HEK293T (cell line): ENCODE data around the gene CAST.

Experiments
- CTCF ChIA-PET: fragments of 350-600 bp; formaldehyde crosslinking; extraction: SDS; loops from one replicate; lab custom pipeline; 2021; ENCODE audit warnings: antibody characterized with exemption, inconsistent platforms; lab: Yijun Ruan, JAX
- POLR2A ChIA-PET: fragments of 350-600 bp; formaldehyde crosslinking; extraction: SDS; loops from one replicate; lab custom pipeline; 2020; ENCODE audit warnings: antibody characterized with exemption, inconsistent platforms; lab: Yijun Ruan, JAX
- DNase-seq: peaks from one replicate; pipeline ENCODE4 v3.0.0; 2012; ENCODE audit warnings: mixed read lengths; ENCODE audit errors: extremely low spot score
- ARNT ChIP-seq: fragments of 450-650 bp; IDR thresholded peaks from 2 replicates; pipeline ENCODE4 v1.6.1; 2017; ENCODE audit warnings: mild to moderate bottlenecking
- BHLHE40 ChIP-seq: fragments of 450-650 bp; IDR thresholded peaks from 2 replicates; pipeline ENCODE4 v1.6.1; 2016; ENCODE audit warnings: mild to moderate bottlenecking, moderate library complexity, borderline replicate concordance
- CTBP1 ChIP-seq: fragments of 450-650 bp; IDR thresholded peaks from 2 replicates; pipeline ENCODE4 v1.6.1; 2016; ENCODE audit warnings: borderline replicate concordance
- ELF4 ChIP-seq: fragments of 450-650 bp; IDR thresholded peaks from 2 replicates; pipeline ENCODE4 v1.6.1; 2017; ENCODE audit warnings: antibody characterized with exemption
- FOXA1 ChIP-seq: fragments of 450-650 bp; IDR thresholded peaks from 2 replicates; pipeline ENCODE4 v1.6.1; 2016; ENCODE audit warnings: mild to moderate bottlenecking
- FOXK2 ChIP-seq: fragments of 450-650 bp; IDR thresholded peaks from 2 replicates; pipeline ENCODE4 v1.6.1; 2016; ENCODE audit warnings: mild to moderate bottlenecking
- FOXM1 ChIP-seq: fragments of 450-650 bp; IDR thresholded peaks from 2 replicates; pipeline ENCODE4 v1.6.1; 2017; ENCODE audit warnings: mild to moderate bottlenecking, borderline replicate concordance
- HDGF ChIP-seq: fragments of 450-650 bp; IDR thresholded peaks from 2 replicates; pipeline ENCODE4 v1.6.1; 2017; ENCODE audit warnings: antibody characterized with exemption, borderline replicate concordance
- L3MBTL2 ChIP-seq: fragments of 450-650 bp; conservative IDR thresholded peaks from 2 replicates; pipeline ENCODE4 v1.6.1; 2016; ENCODE audit warnings: mild to moderate bottlenecking
- LEF1 ChIP-seq: fragments of 450-650 bp; IDR thresholded peaks from 2 replicates; pipeline ENCODE4 v1.6.1; 2017; ENCODE audit warnings: mild to moderate bottlenecking, borderline replicate concordance
- NFRKB ChIP-seq: fragments of 450-650 bp; IDR thresholded peaks from 2 replicates; pipeline ENCODE4 v1.6.1; 2016; ENCODE audit warnings: mild to moderate bottlenecking, moderate library complexity
- SP1 ChIP-seq: fragments of 450-650 bp; IDR thresholded peaks from 2 replicates; pipeline ENCODE4 v1.6.1; 2017
- SUZ12 ChIP-seq: fragments of 450-650 bp; IDR thresholded peaks from 2 replicates; pipeline ENCODE4 v1.6.1; 2016; ENCODE audit warnings: mild to moderate bottlenecking
- TARDBP ChIP-seq: fragments of 450-650 bp; IDR thresholded peaks from 2 replicates; pipeline ENCODE4 v1.6.1; 2016
- ZNF384 ChIP-seq: fragments of 450-650 bp; IDR thresholded peaks from 2 replicates; pipeline ENCODE4 v1.6.1; 2016
- TF ChIP-seq, protein P1 (sequence below): fragments of 450-650 bp; IDR thresholded peaks from 2 replicates; pipeline ENCODE4 v1.6.1; 2016

The CAST gene

DNA sequence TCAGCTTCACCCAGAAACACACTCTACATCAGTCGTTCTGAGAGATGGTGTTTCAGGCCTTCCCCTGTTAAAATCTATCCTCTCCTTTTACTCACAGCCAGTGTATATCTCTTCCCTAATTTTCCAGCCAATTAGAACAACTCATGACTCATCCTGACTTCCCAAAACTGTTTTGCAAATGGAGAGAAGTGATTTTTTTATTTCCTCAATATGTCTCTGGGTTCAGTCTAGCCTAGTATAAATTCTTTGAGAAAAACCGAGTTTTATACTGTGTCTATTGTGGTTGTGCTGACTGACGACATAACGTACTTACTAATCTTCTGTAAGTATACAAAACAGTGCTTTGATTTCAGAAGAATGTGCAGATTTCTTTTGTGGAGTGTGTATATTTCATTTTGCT lies 28.4 kb upstream of the CAST start:
- ChIA-PET POLR2A (no interaction called here), CTCF (no interaction called here)
- DNase-seq: no peak
- TF ChIP-seq, protein P1, sequence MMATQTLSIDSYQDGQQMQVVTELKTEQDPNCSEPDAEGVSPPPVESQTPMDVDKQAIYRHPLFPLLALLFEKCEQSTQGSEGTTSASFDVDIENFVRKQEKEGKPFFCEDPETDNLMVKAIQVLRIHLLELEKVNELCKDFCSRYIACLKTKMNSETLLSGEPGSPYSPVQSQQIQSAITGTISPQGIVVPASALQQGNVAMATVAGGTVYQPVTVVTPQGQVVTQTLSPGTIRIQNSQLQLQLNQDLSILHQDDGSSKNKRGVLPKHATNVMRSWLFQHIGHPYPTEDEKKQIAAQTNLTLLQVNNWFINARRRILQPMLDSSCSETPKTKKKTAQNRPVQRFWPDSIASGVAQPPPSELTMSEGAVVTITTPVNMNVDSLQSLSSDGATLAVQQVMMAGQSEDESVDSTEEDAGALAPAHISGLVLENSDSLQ: no peak
- TF ChIP-seq ELF4 (no peak), ARNT (no peak), TARDBP (no peak), BHLHE40 (no peak), FOXA1 (no peak), LEF1 (no peak), FOXK2 (no peak), NFRKB (no peak), FOXM1 (no peak)

- POLR2A ChIA-PET: no interaction called here
- DNase-seq: no peak
- CTCF ChIA-PET: interaction anchor here (0.6 kb wide), 1 partner anchor 18 kb away, joined by 3 read pairs; no protein-coding TSS in a partner anchor
- no peak for TF ChIP-seq SP1
Observed at GRCh38 chr5:96634881-96635280, 27.3 kb upstream of the CAST start.

GRCh38 chr5:96636046-96636445 lies 26.1 kb upstream of the CAST start:
- TF ChIP-seq HDGF (no peak), ZNF384 (no peak), BHLHE40 (no peak), L3MBTL2 (no peak), FOXM1 (no peak), TARDBP (no peak), NFRKB (no peak), SUZ12 (no peak), CTBP1 (no peak), SP1 (no peak)
- TF ChIP-seq, protein P1: no peak
- POLR2A ChIA-PET: no interaction called here
- no peak for DNase-seq
- CTCF ChIA-PET: interaction anchor here (0.6 kb wide), 1 partner anchor 424 kb away, joined by 3 read pairs; no protein-coding TSS in a partner anchor

DNA sequence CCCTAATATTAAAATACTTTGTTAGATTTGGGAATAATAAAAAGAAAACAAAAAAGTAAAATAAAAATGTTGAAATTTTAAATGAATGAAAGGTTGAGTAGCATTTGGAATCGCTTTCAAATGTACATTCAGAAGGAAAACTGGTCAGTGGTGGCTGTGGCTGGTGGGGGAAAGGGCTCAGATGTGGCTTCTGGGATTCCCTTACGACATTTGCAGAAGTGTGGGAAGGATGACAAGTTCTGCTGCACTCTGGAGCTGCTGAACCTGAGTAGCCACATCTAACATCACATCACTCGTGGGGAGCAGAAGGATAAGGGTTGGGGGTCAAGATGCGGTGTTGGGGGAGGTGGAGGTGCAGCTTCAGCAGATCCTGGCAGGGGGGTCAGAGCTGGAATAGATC lies 25.6 kb upstream of the CAST start:
- TF ChIP-seq ZNF384: no peak
- TF ChIP-seq CTBP1: no peak
- TF ChIP-seq, protein P1: no peak
- TF ChIP-seq BHLHE40: no peak
- TF ChIP-seq HDGF: no peak
- TF ChIP-seq TARDBP: no peak
- no peak for TF ChIP-seq L3MBTL2
- TF ChIP-seq ARNT: no peak
- CTCF ChIA-PET: no interaction called here
- POLR2A ChIA-PET: no interaction called here
- DNase-seq: no peak

GRCh38 chr5:96637196-96637595 lies 25.0 kb upstream of the CAST start:
- DNase-seq: no peak
- CTCF ChIA-PET: interaction anchor here (0.6 to 0.8 kb wide), 2 partner anchors 15 to 37 kb away, joined by 3 read pairs; no protein-coding TSS in a partner anchor
- POLR2A ChIA-PET: no interaction called here
- no peak for TF ChIP-seq BHLHE40
- TF ChIP-seq SUZ12: no peak
- TF ChIP-seq L3MBTL2: no peak
- no peak for TF ChIP-seq SP1
- TF ChIP-seq, protein P1: no peak
- TF ChIP-seq HDGF: no peak

GRCh38 chr5:96638561-96638960 lies 23.6 kb upstream of the CAST start:
- ChIA-PET POLR2A (no interaction called here), CTCF (no interaction called here)

More at GRCh38 chr5:96638561-96638960, 23.6 kb upstream of the CAST start:
- DNase-seq: no peak
- TF ChIP-seq TARDBP (no peak), FOXK2 (no peak), SP1 (no peak), HDGF (no peak), ARNT (no peak), CTBP1 (no peak), L3MBTL2 (no peak), BHLHE40 (no peak), SUZ12 (no peak), NFRKB (no peak), FOXM1 (no peak), ELF4 (no peak)
- TF ChIP-seq, protein P1: no peak
